GM19099 (cell line): Measurements from ENCODE around the gene CALHM1.

Source experiments
- POLR2A ChIP-seq: IDR thresholded peaks from 3 replicates; pipeline ENCODE4 v1.6.1; 2011; ENCODE audit warnings: low read depth; ENCODE audit not compliant: insufficient read length; ENCODE audit errors: extremely low read depth

The CALHM1 gene, protein sequence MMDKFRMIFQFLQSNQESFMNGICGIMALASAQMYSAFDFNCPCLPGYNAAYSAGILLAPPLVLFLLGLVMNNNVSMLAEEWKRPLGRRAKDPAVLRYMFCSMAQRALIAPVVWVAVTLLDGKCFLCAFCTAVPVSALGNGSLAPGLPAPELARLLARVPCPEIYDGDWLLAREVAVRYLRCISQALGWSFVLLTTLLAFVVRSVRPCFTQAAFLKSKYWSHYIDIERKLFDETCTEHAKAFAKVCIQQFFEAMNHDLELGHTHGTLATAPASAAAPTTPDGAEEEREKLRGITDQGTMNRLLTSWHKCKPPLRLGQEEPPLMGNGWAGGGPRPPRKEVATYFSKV

DNA sequence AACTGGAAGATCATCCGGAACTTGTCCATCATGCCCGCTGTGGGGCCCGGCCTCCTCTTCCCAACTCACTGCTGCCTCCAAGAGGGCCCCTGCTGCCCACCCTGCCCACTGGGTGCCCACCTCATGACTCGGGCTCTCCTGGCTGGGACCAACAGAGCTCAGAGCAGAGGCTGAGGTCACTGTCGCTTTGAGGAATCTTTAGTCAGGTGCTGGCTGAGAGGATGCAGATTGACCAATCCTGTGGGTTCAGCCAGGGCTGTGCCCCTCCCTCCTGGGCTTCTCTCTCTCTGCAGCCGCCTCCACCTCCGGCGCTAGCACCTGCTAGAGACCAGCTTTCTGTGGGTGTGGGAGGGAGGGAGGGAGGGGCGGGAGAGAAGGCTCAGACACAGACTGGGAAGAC is at the start of gene CALHM1:
Gene CALHM1, minus strand, starts transcription at position 181 of the 400 bp plus-strand sequence. Its CDS starts 149 bp downstream, at position 32.
- TF ChIP-seq POLR2A = no peak

DNA sequence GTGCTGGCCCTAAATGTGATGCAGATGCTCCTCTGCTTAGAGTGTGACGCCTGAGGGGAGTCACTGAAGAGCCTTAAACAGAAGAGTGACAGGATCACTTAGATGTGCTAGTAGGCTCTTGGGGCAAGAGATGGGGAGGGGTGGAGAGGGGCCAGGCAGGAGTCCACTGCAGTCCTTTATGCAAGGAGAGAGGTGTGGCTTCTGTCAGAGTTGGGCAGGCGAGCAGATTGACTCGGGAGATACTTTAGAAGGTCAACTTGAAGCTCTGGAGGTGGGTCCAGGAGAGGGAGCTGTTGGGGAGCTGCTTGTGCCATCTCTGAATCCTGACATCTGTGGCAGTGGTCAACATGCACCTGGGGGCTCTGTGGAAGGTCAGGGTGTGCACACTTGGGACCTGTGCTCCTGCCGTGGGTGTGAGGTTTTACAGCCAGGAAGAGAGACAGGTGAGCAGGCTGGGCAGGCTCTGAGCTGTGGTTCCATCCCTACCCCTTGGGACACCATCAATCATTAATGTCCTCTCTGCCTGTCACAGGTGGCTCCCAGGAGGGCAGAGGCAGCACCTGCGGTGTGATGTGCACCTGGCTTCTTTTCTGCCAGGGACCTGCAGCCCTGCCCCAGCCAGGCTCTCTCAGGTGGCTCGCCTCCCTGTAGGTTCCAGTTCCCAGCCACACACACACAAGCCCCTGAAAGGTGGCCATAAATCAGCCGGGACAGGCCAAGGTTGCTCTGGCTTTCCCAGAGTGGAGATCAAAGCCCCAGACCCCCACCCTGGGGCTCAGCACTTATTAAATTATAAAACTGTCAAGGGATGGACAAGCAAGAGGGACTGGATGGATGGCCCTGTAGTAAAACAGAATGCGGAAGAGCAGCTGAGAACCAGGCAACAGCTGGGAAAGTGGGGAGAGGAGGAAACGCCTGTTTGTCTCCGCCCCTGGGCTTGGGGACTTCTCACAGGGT is 48.8 kb upstream of the CALHM1 start:
- no peak for TF ChIP-seq POLR2A

DNA sequence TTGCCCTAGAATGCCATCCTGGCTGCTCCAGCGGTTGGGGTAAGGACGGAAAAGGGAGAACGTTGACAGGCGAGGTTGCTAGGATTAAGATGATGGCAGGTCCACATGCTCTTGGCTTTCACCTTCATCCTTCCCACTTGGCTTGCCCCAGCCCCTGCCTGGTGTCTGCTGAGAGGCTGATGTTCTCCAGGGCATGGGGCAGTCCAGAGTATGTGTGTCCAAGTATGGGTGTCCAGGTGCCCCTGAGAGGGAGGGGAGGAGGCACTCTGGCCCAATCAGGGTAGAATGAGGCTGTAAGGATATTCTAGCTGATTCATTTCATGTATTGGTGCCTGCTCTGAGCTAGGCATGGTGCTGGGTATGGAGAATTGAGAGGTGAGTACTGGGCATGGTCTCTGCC is 47.4 kb upstream of the CALHM1 start:
- TF ChIP-seq POLR2A = no peak

DNA sequence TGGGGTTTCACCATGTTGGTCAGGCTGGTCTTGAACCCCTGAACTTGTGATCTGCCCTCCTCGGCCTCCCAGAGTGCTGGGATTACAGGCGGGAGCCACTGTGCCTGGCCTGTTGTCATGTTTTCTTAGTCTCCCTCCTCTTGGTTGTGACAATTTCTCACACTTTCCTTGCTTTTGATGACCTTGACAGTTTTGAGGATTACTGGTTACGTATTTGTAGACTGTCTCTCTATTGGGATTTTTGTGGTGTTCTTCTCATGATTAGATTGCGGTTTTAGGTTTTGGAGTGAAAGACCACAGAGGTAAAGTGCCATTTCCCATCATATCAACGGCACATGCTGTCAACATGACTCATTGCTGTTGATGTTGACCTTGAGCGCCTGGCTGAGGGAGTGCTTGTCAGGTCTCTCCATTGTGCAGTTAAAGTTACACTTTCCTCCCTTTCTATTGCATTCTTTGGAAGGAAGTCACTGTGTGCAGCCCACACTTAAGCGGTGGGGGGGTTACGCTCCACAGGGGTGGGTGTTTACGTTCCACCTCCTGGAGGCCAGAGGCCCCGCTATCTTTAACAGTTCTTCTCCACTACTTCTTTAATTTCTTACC is 45.6 kb upstream of the CALHM1 start:
- no peak for TF ChIP-seq POLR2A

DNA sequence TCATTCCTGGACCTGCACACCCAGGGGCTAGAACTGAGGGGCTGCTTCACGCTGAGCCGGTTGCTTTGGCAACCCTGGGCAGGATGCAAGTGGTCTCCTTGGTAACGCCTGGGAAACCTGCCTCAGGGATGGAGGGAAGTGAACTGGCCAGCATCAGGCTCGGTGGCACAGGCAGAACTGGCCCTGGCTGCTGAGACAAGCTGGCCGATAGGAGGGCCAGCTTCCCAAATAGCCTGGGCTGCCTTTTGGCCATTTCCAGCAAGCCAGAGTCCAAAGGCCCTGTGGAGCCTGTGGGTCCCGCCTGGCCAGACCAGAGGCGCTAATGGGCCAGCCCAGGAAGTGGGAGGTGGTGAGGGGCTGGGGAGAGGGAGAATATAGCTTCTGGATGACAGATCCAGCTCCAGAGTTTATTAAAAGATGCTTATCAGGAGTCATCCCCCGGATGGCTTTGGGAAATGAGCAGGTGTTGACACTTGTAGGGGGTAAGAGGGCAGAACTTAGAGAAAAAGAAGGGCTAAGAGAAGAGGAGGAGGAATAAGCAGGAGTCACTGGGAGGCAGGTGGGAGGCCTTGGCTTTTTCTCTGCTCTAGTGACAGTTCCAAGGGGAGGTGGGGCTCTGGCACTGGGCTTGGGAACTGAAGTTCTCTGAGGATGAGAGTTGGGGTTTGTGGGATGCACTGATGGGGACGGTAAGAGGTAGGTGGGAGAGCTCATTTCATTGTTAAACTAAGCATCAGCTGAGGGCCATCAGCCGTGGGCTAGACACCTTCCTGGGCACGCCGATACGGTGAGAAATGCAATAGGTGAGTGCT is 44.4 kb upstream of the CALHM1 start:
- no peak for TF ChIP-seq POLR2A

DNA sequence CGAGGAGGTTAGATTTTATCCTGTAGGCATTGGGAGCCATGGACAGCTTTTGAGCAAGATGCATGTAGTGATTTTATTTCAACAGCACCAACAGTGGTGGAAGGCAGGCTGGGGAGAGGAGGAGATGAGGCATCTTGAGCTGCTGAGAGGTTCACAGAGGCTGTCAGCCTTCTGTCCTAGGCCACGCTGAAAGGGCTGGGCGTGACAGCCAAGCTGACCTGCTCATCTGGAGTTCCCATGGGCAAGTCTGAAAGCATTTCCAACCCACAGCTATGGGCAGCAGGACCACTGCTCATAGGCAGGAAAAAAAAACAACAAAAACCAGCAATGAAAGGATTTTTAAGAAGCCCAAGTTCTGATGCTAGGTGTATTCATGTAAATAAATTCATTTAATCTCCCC is 42.5 kb upstream of the CALHM1 start:
- no peak for TF ChIP-seq POLR2A

DNA sequence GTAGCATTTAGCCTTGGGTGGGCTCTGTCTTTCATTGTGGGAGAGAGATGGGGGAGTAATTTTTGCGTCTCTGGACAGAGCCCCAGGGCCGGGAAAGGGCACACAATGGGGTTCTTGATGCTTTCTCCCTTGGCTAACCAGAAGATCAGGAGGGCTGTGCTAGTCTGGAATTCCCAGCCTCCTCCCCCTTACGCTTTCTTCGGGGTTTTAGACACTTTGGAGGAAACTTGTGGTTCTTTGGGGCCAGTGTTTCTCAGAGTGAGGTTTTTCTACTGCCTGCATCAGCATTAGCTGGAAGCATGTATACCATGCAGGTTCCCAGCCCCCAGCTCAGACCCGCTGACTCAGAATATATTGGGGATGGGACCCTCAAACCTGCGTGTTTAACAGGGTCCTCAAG is 41.8 kb upstream of the CALHM1 start:
- no peak for TF ChIP-seq POLR2A

DNA sequence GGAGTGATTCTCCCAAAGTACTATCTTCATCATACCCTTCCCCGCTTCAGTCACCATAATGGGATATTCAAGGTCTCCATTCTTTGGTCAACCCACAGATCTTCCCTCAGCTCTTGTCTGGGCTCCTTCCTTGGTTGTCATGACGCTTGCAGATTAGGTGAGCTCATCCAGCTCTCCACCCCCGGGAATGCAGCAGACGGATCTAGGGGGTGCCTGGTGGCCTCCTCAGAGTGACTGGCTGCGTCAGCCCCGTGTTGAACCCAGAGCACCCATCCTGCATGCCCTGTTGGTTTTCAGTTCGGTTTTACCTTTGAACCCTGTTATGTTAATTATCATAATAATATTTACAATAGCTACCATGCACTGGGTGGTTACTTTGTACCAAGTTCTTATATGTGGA is 41.2 kb upstream of the CALHM1 start:
- no peak for TF ChIP-seq POLR2A

DNA sequence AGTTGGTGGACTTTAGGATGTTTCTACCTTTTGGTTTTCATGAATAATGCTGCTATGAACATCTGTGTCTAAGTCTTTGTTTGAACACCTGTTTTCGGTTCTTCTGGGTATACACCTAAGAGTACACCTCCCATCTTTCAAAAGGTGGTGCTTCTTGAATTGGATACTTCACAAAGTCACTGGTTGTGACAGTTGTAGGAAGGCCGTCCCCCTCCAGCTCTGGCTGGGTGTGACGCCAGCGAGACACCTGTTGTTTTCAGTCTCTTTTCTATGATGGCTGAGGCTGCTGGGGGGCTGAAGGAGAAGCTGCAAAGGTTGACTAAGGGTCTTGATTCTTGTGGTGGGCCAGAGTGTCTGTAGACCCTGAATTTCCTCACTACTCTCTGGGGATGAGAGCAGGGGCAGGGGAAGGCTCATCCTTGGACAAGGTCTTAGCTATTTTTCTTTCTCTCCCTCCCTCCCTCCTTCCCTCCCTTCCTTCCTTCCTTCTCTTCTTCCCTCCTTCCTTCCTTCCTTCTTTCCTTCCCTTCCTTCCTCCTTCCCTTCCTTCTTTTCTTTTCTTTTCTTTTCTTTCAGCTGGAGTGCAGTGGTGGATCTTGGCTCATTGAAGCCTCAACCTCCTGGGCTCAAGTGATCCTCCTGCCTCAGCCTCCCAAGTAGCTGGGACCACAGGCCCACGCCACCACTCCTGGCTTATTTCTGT is 40.4 kb upstream of the CALHM1 start:
- no peak for TF ChIP-seq POLR2A

DNA sequence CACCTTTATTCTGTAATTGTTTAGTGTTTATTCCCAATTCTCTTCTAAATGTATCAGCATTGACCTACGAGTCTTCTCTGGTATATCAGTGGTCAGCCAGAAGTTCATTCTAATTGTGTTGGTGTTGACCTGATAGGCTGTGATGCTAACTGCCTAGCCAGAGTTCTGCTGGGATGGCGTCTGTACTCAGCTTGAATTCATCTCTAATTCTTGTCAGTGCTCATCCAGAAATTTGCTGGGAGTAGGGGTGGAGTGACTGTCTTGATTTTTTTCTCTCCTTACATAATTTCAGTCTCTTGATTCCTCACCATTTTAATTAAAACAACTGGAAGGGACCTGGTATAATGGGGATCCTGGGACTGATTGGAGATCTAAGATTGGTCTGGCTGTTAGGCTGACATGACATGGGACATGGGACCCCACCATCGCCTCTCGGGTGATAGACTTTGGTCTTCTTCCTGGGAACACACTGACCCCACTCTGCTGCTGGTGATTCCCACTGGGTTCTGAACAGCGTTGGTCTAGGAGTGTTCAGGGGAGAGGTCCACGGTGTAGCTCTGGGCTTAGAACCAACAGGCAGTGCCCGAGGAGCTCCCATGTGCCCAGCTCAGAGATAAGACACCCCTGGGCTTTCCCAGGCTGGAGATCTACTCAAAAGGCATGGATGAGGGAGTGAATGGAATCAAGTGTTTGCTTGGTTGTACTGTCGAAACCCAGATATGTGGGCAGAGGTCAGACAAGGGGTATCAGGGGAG is 38.6 kb upstream of the CALHM1 start:
- TF ChIP-seq POLR2A = no peak

DNA sequence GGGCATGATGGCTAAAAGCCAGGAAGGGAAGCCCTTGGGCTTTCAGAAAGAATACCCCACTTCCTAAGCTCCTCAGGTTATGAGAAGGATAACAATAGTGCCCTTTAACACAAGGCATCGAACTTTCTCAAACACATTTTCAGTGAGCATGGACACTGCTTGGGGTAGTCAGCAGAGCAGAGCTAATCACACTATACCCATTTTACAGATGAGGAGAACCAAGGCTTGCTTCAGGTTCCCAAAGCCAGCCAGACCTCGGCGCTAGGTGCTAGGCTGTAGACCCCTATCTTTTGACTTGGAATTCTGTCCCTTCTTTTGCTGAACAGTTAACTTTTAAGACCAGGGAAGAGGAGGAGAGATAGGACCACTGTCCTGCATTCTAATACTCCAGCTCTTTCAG is 36.6 kb upstream of the CALHM1 start:
- no peak for TF ChIP-seq POLR2A

DNA sequence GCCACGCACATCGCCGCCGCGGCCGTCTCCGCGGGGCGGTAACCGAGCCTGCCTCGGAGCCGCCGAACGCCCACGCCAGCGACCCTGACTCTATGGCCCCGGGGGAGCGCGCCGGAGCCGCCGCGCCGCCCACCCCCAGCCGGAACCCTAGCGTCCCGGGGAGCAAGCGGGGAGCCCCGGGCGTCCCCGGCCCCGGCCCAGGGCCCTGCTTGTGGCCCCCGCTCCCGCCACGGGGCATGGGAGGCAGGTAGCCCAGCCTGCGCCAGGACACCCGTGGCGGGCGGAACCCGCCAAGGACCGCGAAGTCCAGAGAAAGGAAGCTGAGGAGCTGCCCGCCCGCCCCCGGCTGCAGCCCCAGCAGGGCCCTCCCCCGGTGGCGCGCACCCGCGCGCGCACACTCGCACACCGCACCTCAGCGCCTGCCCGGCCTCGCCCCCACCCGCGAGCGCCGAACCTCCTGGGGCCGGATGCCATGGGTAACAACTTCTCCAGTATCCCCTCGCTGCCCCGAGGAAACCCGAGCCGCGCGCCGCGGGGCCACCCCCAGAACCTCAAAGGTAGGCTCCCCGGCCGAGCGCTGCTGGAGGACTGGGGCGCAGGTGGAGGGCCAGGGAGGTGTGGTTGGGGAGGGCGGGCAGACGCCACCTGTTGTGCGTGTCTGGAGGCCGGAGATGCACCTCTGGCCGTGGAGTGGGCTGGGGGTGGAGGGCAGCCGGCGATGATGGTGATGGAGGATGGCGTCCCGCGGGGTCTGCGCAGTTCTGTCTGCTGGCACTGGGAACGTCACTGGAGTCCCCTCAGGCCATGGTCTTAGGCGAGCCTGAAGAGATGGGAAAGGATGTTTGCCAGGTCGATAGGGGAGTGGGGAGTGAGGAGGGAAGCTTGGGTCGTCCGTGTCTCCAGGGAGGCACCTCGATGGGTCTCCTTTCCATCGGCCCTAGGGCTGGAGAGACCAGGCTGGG is 35.5 kb upstream of the CALHM1 start:
- TF ChIP-seq POLR2A = no peak
